IPS-20b (cell line): Measurements from ENCODE around the gene ARID5B.

ENCODE experiments used
- H3K27ac ChIP-seq: one replicate; pipeline ENCODE4 v1.5.1; 2013; ENCODE audit warnings: low read length
- H3K27me3 ChIP-seq: 2 replicates; pipeline ENCODE4 v1.6.1; 2013; ENCODE audit warnings: mild to moderate bottlenecking, low read length, inconsistent platforms; ENCODE audit not compliant: insufficient read depth
- H3K36me3 ChIP-seq: 2 replicates; pipeline ENCODE4 v1.6.1; 2013; ENCODE audit warnings: low read depth, mild to moderate bottlenecking, inconsistent platforms, low read length, moderate library complexity; ENCODE audit not compliant: insufficient read depth
- H3K4me1 ChIP-seq: 2 replicates; pipeline ENCODE4 v1.6.1; 2013; ENCODE audit warnings: mild to moderate bottlenecking, control low read depth, inconsistent platforms, low read length, moderate library complexity; ENCODE audit not compliant: insufficient read depth
- H3K4me3 ChIP-seq: 2 replicates; pipeline ENCODE4 v1.5.1; 2013; ENCODE audit warnings: mild to moderate bottlenecking, low read length, inconsistent platforms
- H3K9ac ChIP-seq: 2 replicates; pipeline ENCODE4 v1.6.1; 2013; ENCODE audit warnings: low read depth, mild to moderate bottlenecking, inconsistent platforms, low read length, moderate library complexity
- H3K9me3 ChIP-seq: 2 replicates; pipeline ENCODE4 v1.6.1; 2013; ENCODE audit warnings: mild to moderate bottlenecking, low read depth, low read length, inconsistent platforms; ENCODE audit not compliant: insufficient read depth

ARID5B gene

GRCh38 chr10:61869774-61870525 is 31.5 kb upstream of the ARID5B start:
- no peak overlapping the region for H3K4me3 ChIP-seq
- no peaks in the 10 kb centered on the region for H3K4me1 ChIP-seq
- no peak overlapping the region for H3K27ac ChIP-seq
- no peak overlapping the region for H3K9ac ChIP-seq
- H3K36me3 ChIP-seq: no peaks in the 10 kb centered on the region
- no peaks in the 10 kb centered on the region for H3K9me3 ChIP-seq
- H3K27me3 ChIP-seq: no peaks in the 10 kb centered on the region

GRCh38 chr10:61870526-61870895 is 31.0 kb upstream of the ARID5B start:
- Histone ChIP-seq H3K9me3 (no peaks in the 10 kb centered on the region), H3K4me1 (no peaks in the 10 kb centered on the region), H3K36me3 (no peaks in the 10 kb centered on the region), H3K27ac (no peak overlapping the region), H3K27me3 (no peaks in the 10 kb centered on the region), H3K4me3 (no peak overlapping the region), H3K9ac (no peak overlapping the region)

GRCh38 chr10:61871487-61871886 is 30.0 kb upstream of the ARID5B start:
- Histone ChIP-seq H3K9me3 (no peaks in the 10 kb centered on the region), H3K4me3 (no peak overlapping the region), H3K9ac (no peak overlapping the region), H3K36me3 (no peaks in the 10 kb centered on the region), H3K27me3 (no peaks in the 10 kb centered on the region), H3K4me1 (no peaks in the 10 kb centered on the region), H3K27ac (no peak overlapping the region)

- H3K4me1 ChIP-seq: no peaks in the 10 kb centered on the region
- H3K27ac ChIP-seq: no peak overlapping the region
- no peak overlapping the region for H3K9ac ChIP-seq
- no peaks in the 10 kb centered on the region for H3K9me3 ChIP-seq
- no peak overlapping the region for H3K4me3 ChIP-seq
- H3K27me3 ChIP-seq: no peaks in the 10 kb centered on the region
- H3K36me3 ChIP-seq: no peaks in the 10 kb centered on the region
Measured at GRCh38 chr10:61877887-61878739, 23.4 kb upstream of the ARID5B start.

- Histone ChIP-seq H3K27me3 (no peaks in the 10 kb centered on the region), H3K36me3 (no peaks in the 10 kb centered on the region), H3K4me3 (no peak overlapping the region), H3K27ac (no peak overlapping the region), H3K4me1 (no peaks in the 10 kb centered on the region), H3K9ac (no peak overlapping the region), H3K9me3 (no peaks in the 10 kb centered on the region)
Measured at GRCh38 chr10:61878740-61879068, 22.8 kb upstream of the ARID5B start.

- no peaks in the 10 kb centered on the region for H3K4me1 ChIP-seq
- H3K27me3 ChIP-seq: no peaks in the 10 kb centered on the region
- H3K27ac ChIP-seq: no peak overlapping the region
- no peak overlapping the region for H3K9ac ChIP-seq
- H3K9me3 ChIP-seq: no peaks in the 10 kb centered on the region
- H3K36me3 ChIP-seq: no peaks in the 10 kb centered on the region
- H3K4me3 ChIP-seq: no peak overlapping the region
Measured at GRCh38 chr10:61882621-61883370, 18.7 kb upstream of the ARID5B start.

GRCh38 chr10:61883371-61884025 is 18.0 kb upstream of the ARID5B start:
- H3K27me3 ChIP-seq: no peaks in the 10 kb centered on the region
- no peak overlapping the region for H3K9ac ChIP-seq
- no peak overlapping the region for H3K4me3 ChIP-seq
- H3K4me1 ChIP-seq: no peaks in the 10 kb centered on the region
- no peaks in the 10 kb centered on the region for H3K9me3 ChIP-seq
- H3K36me3 ChIP-seq: no peaks in the 10 kb centered on the region
- no peak overlapping the region for H3K27ac ChIP-seq

GRCh38 chr10:61887772-61888171 is 13.7 kb upstream of the ARID5B start:
- Histone ChIP-seq H3K9ac (no peak overlapping the region), H3K27me3 (no peaks in the 10 kb centered on the region), H3K36me3 (no peaks in the 10 kb centered on the region), H3K9me3 (no peaks in the 10 kb centered on the region), H3K4me3 (no peak overlapping the region), H3K4me1 (no peaks in the 10 kb centered on the region), H3K27ac (no peak overlapping the region)

GRCh38 chr10:61888744-61889143 is 12.8 kb upstream of the ARID5B start:
- Histone ChIP-seq H3K4me1 (no peaks in the 10 kb centered on the region), H3K27ac (no peak overlapping the region), H3K27me3 (no peaks in the 10 kb centered on the region), H3K9me3 (no peaks in the 10 kb centered on the region), H3K9ac (no peak overlapping the region), H3K4me3 (no peak overlapping the region), H3K36me3 (no peaks in the 10 kb centered on the region)

GRCh38 chr10:61890430-61890829 is 11.1 kb upstream of the ARID5B start:
- Histone ChIP-seq H3K27ac (no peak overlapping the region), H3K9me3 (no peaks in the 10 kb centered on the region), H3K27me3 (no peaks in the 10 kb centered on the region), H3K9ac (no peak overlapping the region), H3K36me3 (no peaks in the 10 kb centered on the region), H3K4me3 (no peak overlapping the region), H3K4me1 (no peaks in the 10 kb centered on the region)

GRCh38 chr10:61890881-61891409 is 10.6 kb upstream of the ARID5B start:
- Histone ChIP-seq H3K27me3 (no peaks in the 10 kb centered on the region), H3K27ac (no peak overlapping the region), H3K9me3 (no peaks in the 10 kb centered on the region), H3K4me3 (no peak overlapping the region), H3K36me3 (no peaks in the 10 kb centered on the region), H3K9ac (no peak overlapping the region), H3K4me1 (no peaks in the 10 kb centered on the region)
